Fibroblast of skin of back (primary cell): ENCODE results near the gene ZSWIM5.
"Not testable (repeated sequence)": the region's sequence is repeated elsewhere in the genome, so short reads cannot be mapped to it uniquely, and the experiment has no call there.

Source experiments
- DNase-seq: peaks from one replicate; pipeline ENCODE4 v3.0.0-alpha.2; 2013

ZSWIM5 gene

GRCh38 chr1:45016767-45017166 is 189.6 kb downstream of the ZSWIM5 start:
- no peak for DNase-seq

GRCh38 chr1:45016090-45016697 is 190.2 kb downstream of the ZSWIM5 start:
- DNase-seq: no peak

GRCh38 chr1:45015683-45016082 is 190.7 kb downstream of the ZSWIM5 start:
- DNase-seq: no peak

GRCh38 chr1:45014321-45015028 is 191.9 kb downstream of the ZSWIM5 start:
- peak; percentile 76 for DNase-seq

GRCh38 chr1:45013551-45014209 is 192.7 kb downstream of the ZSWIM5 start:
- DNase-seq: no peak

GRCh38 chr1:45012639-45013278 is 193.6 kb downstream of the ZSWIM5 start:
- peak; percentile 59 for DNase-seq

GRCh38 chr1:45011837-45012638 is 194.4 kb downstream of the ZSWIM5 start, which contains the start of gene UROD:
Gene UROD (plus strand): TSS chr1:45012254. CDS start chr1:45012266, 12 bp downstream.
- peak; percentile 95 for DNase-seq

- DNase-seq: peak; percentile 75
These were observed 195.3 kb downstream of the ZSWIM5 start, which contains the start of gene HECTD3 for GRCh38 chr1:45010855-45011811. Gene HECTD3 (minus strand): TSS chr1:45011324. CDS start chr1:45011257, 67 bp downstream.

- DNase-seq: no peak
These were observed 196.2 kb downstream of the ZSWIM5 start for GRCh38 chr1:45009956-45010854.

GRCh38 chr1:45009296-45009865 is 197.0 kb downstream of the ZSWIM5 start:
- DNase-seq: no peak

GRCh38 chr1:45008516-45008915 is 197.9 kb downstream of the ZSWIM5 start:
- no peak for DNase-seq

- no peak for DNase-seq
These were observed 198.3 kb downstream of the ZSWIM5 start for GRCh38 chr1:45008076-45008475.

- no peak for DNase-seq
These were observed 199.1 kb downstream of the ZSWIM5 start for GRCh38 chr1:45007311-45007710.

GRCh38 chr1:45005761-45006160 is 200.6 kb downstream of the ZSWIM5 start:
- no peak for DNase-seq

- no peak for DNase-seq
These were observed 202.0 kb downstream of the ZSWIM5 start for GRCh38 chr1:45004281-45004920.

GRCh38 chr1:45003741-45004140 is 202.7 kb downstream of the ZSWIM5 start:
- no peak for DNase-seq

- no peak for DNase-seq
These were observed 203.5 kb downstream of the ZSWIM5 start for GRCh38 chr1:45002650-45003645.

GRCh38 chr1:45001576-45001975 is 204.8 kb downstream of the ZSWIM5 start:
- DNase-seq: not testable (repeated sequence)
